K562 (cell line): Measurements from ENCODE around the gene CASP2. TPM values are rescaled to one million over a fixed set of nuclear protein-coding genes. Genes with fewer than 3 reads are reported as not detected.

ENCODE experiments used
- ATAC-seq: fragments of 200-7000 bp; cut with Tn5 transposase; 3 replicates; pipeline ENCODE4 v1.9.1; 2020; ENCODE audit warnings: moderate library complexity
- BruUV-seq: library from RNA; stranded (reverse); fragments of 400-500 nt; replicated peaks from 2 replicates; lab custom pipeline; 2021; lab: Mats Ljungman, UMichigan
- CTCF ChIA-PET: fragments of 300-600 bp; formaldehyde crosslinking; extraction: SDS; loops from one replicate; lab custom pipeline; 2021; ENCODE audit warnings: low intra/inter-chr PET ratio; lab: Yijun Ruan, JAX
- POLR2A ChIA-PET: fragments of 300-600, 350-650 bp; sonication (Branson Sonifier 250); formaldehyde crosslinking; extraction: SDS; loops from one replicate; lab custom pipeline; 2021; ENCODE audit warnings: antibody characterized with exemption, inconsistent platforms; lab: Yijun Ruan, JAX
- DNase-seq, 4 experiments: peaks; one replicate each; pipeline versions ENCODE4 v3.0.0 to v3.0.0-alpha.2; 2011 to 2018; ENCODE audit warnings: low spot score in 3 of 4, mixed read lengths in 3 of 4; ENCODE audit errors: extremely low read depth in 1 of 4
- FAIRE-seq: peaks from 2 replicates; lab custom pipeline; 2011; peaks lifted over from hg19 to GRCh38; lab: Jason Lieb, UNC
- H2AFZ ChIP-seq: 2 replicates; pipeline ENCODE4 v1.6.0; 2011; ENCODE audit warnings: low read depth, low read length, control low read depth, inconsistent platforms
- H3K27ac ChIP-seq: fragments of 200-600 bp; 3 replicates; pipeline ENCODE4 v1.8.0; 2011; ENCODE audit warnings: low read depth, mild to moderate bottlenecking, control low read depth, inconsistent platforms, low read length, moderate library complexity, mixed read lengths; ENCODE audit errors: extremely low read depth
- H3K27me3 ChIP-seq, 2 experiments: fragments of 300-600 bp in 1 of 2; 2 replicates in 1 of 2; 3 replicates in 1 of 2; pipeline versions ENCODE4 v1.6.0 to v1.8.0; 2011; ENCODE audit warnings: inconsistent platforms in 2 of 2, low read length in 2 of 2, mild to moderate bottlenecking in 1 of 2, mixed read lengths in 1 of 2, moderate library complexity in 1 of 2; ENCODE audit not compliant: control insufficient read depth in 2 of 2, insufficient read depth in 2 of 2
- H3K36me3 ChIP-seq: fragments of 300-600 bp; 3 replicates; pipeline ENCODE4 v1.8.0; 2011; ENCODE audit warnings: mild to moderate bottlenecking, low read length, inconsistent platforms; ENCODE audit not compliant: control insufficient read depth, insufficient read depth
- H3K4me1 ChIP-seq, 2 experiments: fragments of 200-600 bp in 1 of 2; replicated peaks in 1 of 2; 2 replicates in 1 of 2; 3 replicates in 1 of 2; pipeline versions ENCODE4 v1.5.1 to v1.8.0; 2011; ENCODE audit warnings: inconsistent platforms in 2 of 2, low read length in 2 of 2, mild to moderate bottlenecking in 1 of 2, mixed read lengths in 1 of 2, moderate library complexity in 1 of 2; ENCODE audit not compliant: control insufficient read depth in 2 of 2, insufficient read depth in 2 of 2
- H3K4me2 ChIP-seq: 2 replicates; pipeline ENCODE4 v1.6.1; 2011; ENCODE audit warnings: low read length, control low read depth, inconsistent platforms, mixed read lengths; ENCODE audit not compliant: insufficient read depth
- H3K4me3 ChIP-seq: fragments of 200-600 bp; sonication (generic), shearing (Covaris generic); 2 replicates; pipeline ENCODE4 v1.5.1; 2016; ENCODE audit warnings: control low read depth, inconsistent platforms
- H3K79me2 ChIP-seq: fragments of 200-600 bp; 3 replicates; pipeline ENCODE4 v1.8.0; 2011; ENCODE audit warnings: low read length, inconsistent platforms; ENCODE audit not compliant: control insufficient read depth, insufficient read depth
- H3K9ac ChIP-seq, 2 experiments: 2 replicates each; pipeline versions ENCODE4 v1.6.0 to v1.6.1; 2011; ENCODE audit warnings: low read depth in 2 of 2, low read length in 2 of 2, control low read depth in 1 of 2, inconsistent platforms in 1 of 2, mild to moderate bottlenecking in 1 of 2, mixed read lengths in 1 of 2; ENCODE audit not compliant: insufficient read depth in 1 of 2
- H3K9me1 ChIP-seq: one replicate; pipeline ENCODE4 v1.6.0; 2011; ENCODE audit warnings: inconsistent platforms, mild to moderate bottlenecking, low read length, moderate library complexity; ENCODE audit not compliant: control insufficient read depth, insufficient read depth
- H3K9me3 ChIP-seq: replicated peaks from 2 replicates; pipeline ENCODE4 v1.5.1; 2011; ENCODE audit warnings: low read depth, low read length, inconsistent platforms; ENCODE audit not compliant: control insufficient read depth, insufficient read depth
- H4K20me1 ChIP-seq: replicated peaks from 2 replicates; pipeline ENCODE4 v1.6.1; 2011; ENCODE audit warnings: low read length, inconsistent platforms, mixed read lengths; ENCODE audit not compliant: control insufficient read depth, insufficient read depth
- CAMTA2 ChIP-seq: fragments of 250-450 bp; sonication (Bioruptor Pico); conservative IDR thresholded peaks from 2 replicates; pipeline ENCODE4 v1.5.1; 2022
- KAT7 ChIP-seq: sonication (generic); formaldehyde crosslinking; IDR thresholded peaks from 2 replicates; pipeline ENCODE4 v1.8.0; 2022; ENCODE audit warnings: missing genetic modification reagents, mild to moderate bottlenecking, borderline replicate concordance
- KLF16 ChIP-seq: IDR thresholded peaks from 2 replicates; pipeline ENCODE4 v1.6.1; 2016; ENCODE audit warnings: antibody characterized with exemption
- MCM7 ChIP-seq, 2 experiments: fragments of 450-650 bp; IDR thresholded peaks; 2 replicates each; pipeline ENCODE4 v1.6.1; 2016 to 2018
- RBM22 ChIP-seq: fragments of 200-400 bp; formaldehyde crosslinking; IDR thresholded peaks from 2 replicates; pipeline ENCODE4 v1.6.1; 2018; ENCODE audit warnings: low read length, low read depth; ENCODE audit not compliant: poor library complexity, severe bottlenecking
- U2AF2 ChIP-seq: fragments of 200-400 bp; formaldehyde crosslinking; optimal IDR thresholded peaks from 2 replicates; pipeline ENCODE3; 2017; ENCODE audit warnings: low read depth, mild to moderate bottlenecking, low read length
- YY1 ChIP-seq, 3 experiments: IDR thresholded peaks; 2 replicates each; pipeline ENCODE4 v1.6.1; 2011; ENCODE audit warnings: low read length in 2 of 3, mild to moderate bottlenecking in 2 of 3, moderate library complexity in 2 of 3, borderline replicate concordance in 1 of 3, control low read depth in 1 of 3, low read depth in 1 of 3; ENCODE audit not compliant: insufficient read depth in 3 of 3, insufficient replicate concordance in 2 of 3, control insufficient read depth in 1 of 3, insufficient read length in 1 of 3; ENCODE audit errors: extremely low read depth in 1 of 3
- ZBTB33 ChIP-seq: sonication (generic); formaldehyde crosslinking; IDR thresholded peaks from 2 replicates; pipeline ENCODE4 v1.8.1; 2023; ENCODE audit warnings: mild to moderate bottlenecking, missing genetic modification reagents
- ZNF140 ChIP-seq: fragments of 250-450 bp; sonication (Bioruptor Pico); IDR thresholded peaks from 2 replicates; pipeline ENCODE4 v1.8.0; 2021; ENCODE audit warnings: moderate library complexity, mild to moderate bottlenecking, inconsistent platforms
- ZNF324 ChIP-seq: fragments of 250-450 bp; sonication (Bioruptor Pico); IDR thresholded peaks from 2 replicates; pipeline ENCODE4 v1.4.0; 2020; ENCODE audit warnings: mild to moderate bottlenecking
- ZNF76 ChIP-seq: fragments of 250-450 bp; sonication (Bioruptor Pico); IDR thresholded peaks from 2 replicates; pipeline ENCODE4 v1.4.0; 2020; ENCODE audit warnings: mild to moderate bottlenecking, moderate library complexity, borderline replicate concordance
- WGBS: fragments of 100-300 bp; shearing (Covaris generic); methylation state at CpG from one replicate; pipeline ENCODE4 v1.1.6; 2016; ENCODE audit warnings: low coverage, mixed read lengths; ENCODE audit not compliant: insufficient coverage; ENCODE audit errors: missing lambda C conversion rate; 5-methylcytosine and 5-hydroxymethylcytosine counted together
- in situ Hi-C: fragments of 300-500 bp; cut with MboI; formaldehyde crosslinking; loops from 4 replicates; pipeline ENCODE4 v1.15.0; 2018; ENCODE audit warnings: inconsistent platforms, mixed read lengths
- intact Hi-C: fragments of 100-400 bp; cut with micrococcal nuclease; formaldehyde crosslinking; loops from 2 replicates; pipeline ENCODE4 v1.14.2; 2022
- polyA plus RNA-seq, 8 experiments: library from polyadenylated mRNA; depleted of rRNA in 4 of 8; stranded (reverse) in 5 of 8; unstranded in 3 of 8; fragments of >200 nt; fragmentation: Nextera tagmentation in 2 of 8; fragmentation: Illumina TruSeq in 1 of 8; extraction: Ambion mirVana in 2 of 8; extraction: Trizol in 1 of 8; gene quantifications; 2 replicates each; pipeline versions ENCODE4 v1.2.1 to v1.2.3, GENCODE V29; 2011 to 2014; ENCODE audit warnings: inconsistent platforms in 1 of 8, missing spikeins in 1 of 8
- total RNA-seq, 7 experiments: library from RNA; depleted of rRNA in 6 of 7; stranded (reverse); fragments of >200 nt in 6 of 7; fragmentation: Illumina TruSeq in 2 of 7; extraction: Trizol in 2 of 7; gene quantifications; 2 replicates each; pipeline versions ENCODE4 v1.2.1 to v1.2.3, GENCODE V29; 2011 to 2021; ENCODE audit warnings: low replicate concordance in 1 of 7
- TF ChIP-seq, protein P1 (sequence below): fragments of 200-800 bp; sonication (Bioruptor generic); IDR thresholded peaks from 2 replicates; pipeline ENCODE4 v1.6.1; 2016; ENCODE audit warnings: missing genetic modification characterization, missing compliant biosample characterization
- TF ChIP-seq, protein P2 (sequence below): fragments of 450-650 bp; formaldehyde crosslinking; IDR thresholded peaks from 2 replicates; pipeline ENCODE4 v1.4.0; 2020; ENCODE audit warnings: mild to moderate bottlenecking, moderate library complexity

CASP2 gene
- total and polyA plus RNA-seq, 9 of the 15 experiments (the other 6 are each of a cell fraction or from before 2014, with no cell fraction given): 18.8 to 64.9 (median 24.1) TPM

- peaks cover 7% of the 10 kb centered on the region for H3K9me3 ChIP-seq
- TF ChIP-seq ZNF140 (CRISPR knock-in tag): no peak
- TF ChIP-seq MCM7 (IDR thresholded peaks at IDR 0.05): no peak
- TF ChIP-seq ZNF324 (CRISPR knock-in tag): no peak
- TF ChIP-seq, protein P1, sequence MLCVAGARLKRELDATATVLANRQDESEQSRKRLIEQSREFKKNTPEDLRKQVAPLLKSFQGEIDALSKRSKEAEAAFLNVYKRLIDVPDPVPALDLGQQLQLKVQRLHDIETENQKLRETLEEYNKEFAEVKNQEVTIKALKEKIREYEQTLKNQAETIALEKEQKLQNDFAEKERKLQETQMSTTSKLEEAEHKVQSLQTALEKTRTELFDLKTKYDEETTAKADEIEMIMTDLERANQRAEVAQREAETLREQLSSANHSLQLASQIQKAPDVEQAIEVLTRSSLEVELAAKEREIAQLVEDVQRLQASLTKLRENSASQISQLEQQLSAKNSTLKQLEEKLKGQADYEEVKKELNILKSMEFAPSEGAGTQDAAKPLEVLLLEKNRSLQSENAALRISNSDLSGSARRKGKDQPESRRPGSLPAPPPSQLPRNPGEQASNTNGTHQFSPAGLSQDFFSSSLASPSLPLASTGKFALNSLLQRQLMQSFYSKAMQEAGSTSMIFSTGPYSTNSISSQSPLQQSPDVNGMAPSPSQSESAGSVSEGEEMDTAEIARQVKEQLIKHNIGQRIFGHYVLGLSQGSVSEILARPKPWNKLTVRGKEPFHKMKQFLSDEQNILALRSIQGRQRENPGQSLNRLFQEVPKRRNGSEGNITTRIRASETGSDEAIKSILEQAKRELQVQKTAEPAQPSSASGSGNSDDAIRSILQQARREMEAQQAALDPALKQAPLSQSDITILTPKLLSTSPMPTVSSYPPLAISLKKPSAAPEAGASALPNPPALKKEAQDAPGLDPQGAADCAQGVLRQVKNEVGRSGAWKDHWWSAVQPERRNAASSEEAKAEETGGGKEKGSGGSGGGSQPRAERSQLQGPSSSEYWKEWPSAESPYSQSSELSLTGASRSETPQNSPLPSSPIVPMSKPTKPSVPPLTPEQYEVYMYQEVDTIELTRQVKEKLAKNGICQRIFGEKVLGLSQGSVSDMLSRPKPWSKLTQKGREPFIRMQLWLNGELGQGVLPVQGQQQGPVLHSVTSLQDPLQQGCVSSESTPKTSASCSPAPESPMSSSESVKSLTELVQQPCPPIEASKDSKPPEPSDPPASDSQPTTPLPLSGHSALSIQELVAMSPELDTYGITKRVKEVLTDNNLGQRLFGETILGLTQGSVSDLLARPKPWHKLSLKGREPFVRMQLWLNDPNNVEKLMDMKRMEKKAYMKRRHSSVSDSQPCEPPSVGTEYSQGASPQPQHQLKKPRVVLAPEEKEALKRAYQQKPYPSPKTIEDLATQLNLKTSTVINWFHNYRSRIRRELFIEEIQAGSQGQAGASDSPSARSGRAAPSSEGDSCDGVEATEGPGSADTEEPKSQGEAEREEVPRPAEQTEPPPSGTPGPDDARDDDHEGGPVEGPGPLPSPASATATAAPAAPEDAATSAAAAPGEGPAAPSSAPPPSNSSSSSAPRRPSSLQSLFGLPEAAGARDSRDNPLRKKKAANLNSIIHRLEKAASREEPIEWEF (CRISPR knock-in tag): no peak
- TF ChIP-seq KLF16: no peak
- no peak for TF ChIP-seq CAMTA2
- TF ChIP-seq ZBTB33 (CRISPR knock-in tag): no peak
- no peak for TF ChIP-seq U2AF2
- TF ChIP-seq, protein P2, sequence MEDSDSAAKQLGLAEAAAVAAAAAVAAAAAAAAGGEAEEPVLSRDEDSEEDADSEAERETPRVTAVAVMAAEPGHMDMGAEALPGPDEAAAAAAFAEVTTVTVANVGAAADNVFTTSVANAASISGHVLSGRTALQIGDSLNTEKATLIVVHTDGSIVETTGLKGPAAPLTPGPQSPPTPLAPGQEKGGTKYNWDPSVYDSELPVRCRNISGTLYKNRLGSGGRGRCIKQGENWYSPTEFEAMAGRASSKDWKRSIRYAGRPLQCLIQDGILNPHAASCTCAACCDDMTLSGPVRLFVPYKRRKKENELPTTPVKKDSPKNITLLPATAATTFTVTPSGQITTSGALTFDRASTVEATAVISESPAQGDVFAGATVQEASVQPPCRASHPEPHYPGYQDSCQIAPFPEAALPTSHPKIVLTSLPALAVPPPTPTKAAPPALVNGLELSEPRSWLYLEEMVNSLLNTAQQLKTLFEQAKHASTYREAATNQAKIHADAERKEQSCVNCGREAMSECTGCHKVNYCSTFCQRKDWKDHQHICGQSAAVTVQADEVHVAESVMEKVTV (CRISPR knock-in tag): no peak
- peak in 1 of 3 experiments; percentile 7 for TF ChIP-seq YY1 (IDR thresholded peaks at IDR 0.05; ENCODE audit: borderline replicate concordance in 1 of 3, control insufficient read depth in 1 of 3, extremely low read depth in 1 of 3, insufficient read depth in 3 of 3, insufficient read length in 1 of 3, insufficient replicate concordance in 2 of 3, low read depth in 1 of 3, low read length in 2 of 3)
- no peak for TF ChIP-seq RBM22
- no peak for TF ChIP-seq ZNF76 (CRISPR knock-in tag)
- peak; percentile 74; the same call in 1 of the 2 replicates for TF ChIP-seq KAT7 (CRISPR knock-in tag)
These were observed 685 bp downstream of the CASP2 start for GRCh38 chr7:143288836-143289235.

More at GRCh38 chr7:143288836-143289235, 685 bp downstream of the CASP2 start:
- WGBS: under 1% methylated on average over 11 of the region's 11 CpGs
- Histone ChIP-seq H3K4me3 (peak overlapping the region; percentile 87), H4K20me1 (no peaks in the 10 kb centered on the region; the same call in 1 of the 2 replicates), H3K27me3 (no peaks in the 10 kb centered on the region), H3K79me2 (peaks cover 39% of the 10 kb centered on the region), H3K9me1 (peaks cover 4% of the 10 kb centered on the region), H3K4me2 (peak overlapping the region; percentile 85), H2AFZ (peak overlapping the region; percentile 98), H3K4me1 (peaks cover 24 to 28% of the 10 kb centered on the region in 2 experiments; a peak in 4 of 5 replicates), H3K9ac (peak overlapping the region; percentile 91 to 96), H3K27ac (peak overlapping the region; percentile 96), H3K36me3 (peaks cover 43% of the 10 kb centered on the region)
- ChIA-PET POLR2A (interaction anchor here (0.6 to 1.7 kb wide), 5 partner anchors 8 to 69 kb away, joined by 3 to 8 read pairs (median 3); no protein-coding TSS in a partner anchor), CTCF (no interaction called here)
- ATAC-seq (peak; percentile 4), DNase-seq (peak in 2 of 4 experiments; percentile 39 to 41), FAIRE-seq (peak; percentile 48)
- intact Hi-C loops (loop anchor here (1.0 kb wide), 1 partner anchor 26 kb away; the partner anchor contains the start of gene GSTK1), in situ Hi-C loops (no loop called here)
- BruUV-seq: TSS peak; percentile 57
